ENCODE data around the gene LINC00305.

The LINC00305 gene

GRCh38 chr18:64148988-64149387 is at the start of gene LINC00305:
TSS of gene LINC00305 (minus strand) at chr18:64149088.
- no peak within 1 kb of the TSS for H3K27ac ChIP-seq
- no peaks in the 10 kb centered on the region for H3K9me3 ChIP-seq (ENCODE audit: severe bottlenecking)
- no peak within 1 kb of the TSS for H3K4me3 ChIP-seq (ENCODE audit: low read depth, low read length)
- no peak for DNase-seq
- no peaks in the 10 kb centered on the region for H3K27me3 ChIP-seq (ENCODE audit: insufficient read depth, low read depth, severe bottlenecking)
- no peaks in the 10 kb centered on the region for H3K36me3 ChIP-seq
- no peak for TF ChIP-seq CTCF (IDR thresholded peaks at IDR 0.05; ENCODE audit: low read depth, low read length)

- no peak overlapping the region for H3K27ac ChIP-seq
- no peaks in the 10 kb centered on the region for H3K27me3 ChIP-seq (ENCODE audit: insufficient read depth, low read depth, severe bottlenecking)
- H3K9me3 ChIP-seq (ENCODE audit: severe bottlenecking) = no peaks in the 10 kb centered on the region
- H3K36me3 ChIP-seq = no peaks in the 10 kb centered on the region
- no peak overlapping the region for H3K4me3 ChIP-seq (ENCODE audit: low read depth, low read length)
- TF ChIP-seq CTCF (IDR thresholded peaks at IDR 0.05; ENCODE audit: low read depth, low read length) = no peak
- DNase-seq = no peak
These were observed 42.2 kb upstream of the LINC00305 start for GRCh38 chr18:64191069-64191468.

GRCh38 chr18:64185987-64186386 is 37.1 kb upstream of the LINC00305 start:
- H3K27ac ChIP-seq = no peak overlapping the region
- TF ChIP-seq CTCF (IDR thresholded peaks at IDR 0.05; ENCODE audit: low read depth, low read length) = no peak
- no peak for DNase-seq

GRCh38 chr18:64183665-64184064 is 34.8 kb upstream of the LINC00305 start:
- H3K27ac ChIP-seq = no peak overlapping the region
- H3K36me3 ChIP-seq = no peaks in the 10 kb centered on the region
- no peaks in the 10 kb centered on the region for H3K27me3 ChIP-seq (ENCODE audit: insufficient read depth, low read depth, severe bottlenecking)
- no peak for TF ChIP-seq CTCF (IDR thresholded peaks at IDR 0.05; ENCODE audit: low read depth, low read length)
- H3K4me3 ChIP-seq (ENCODE audit: low read depth, low read length) = no peak overlapping the region
- no peak for DNase-seq
- no peaks in the 10 kb centered on the region for H3K9me3 ChIP-seq (ENCODE audit: severe bottlenecking)

More at GRCh38 chr18:64185987-64186386, 37.1 kb upstream of the LINC00305 start:
- Histone ChIP-seq H3K4me3 (ENCODE audit: low read depth, low read length) (no peak overlapping the region), H3K27me3 (ENCODE audit: insufficient read depth, low read depth, severe bottlenecking) (no peaks in the 10 kb centered on the region), H3K9me3 (ENCODE audit: severe bottlenecking) (no peaks in the 10 kb centered on the region), H3K36me3 (no peaks in the 10 kb centered on the region)

- Histone ChIP-seq H3K27me3 (ENCODE audit: insufficient read depth, low read depth, severe bottlenecking) (no peaks in the 10 kb centered on the region), H3K27ac (no peak overlapping the region; the same call in 1 of the 2 replicates), H3K36me3 (no peaks in the 10 kb centered on the region), H3K4me3 (ENCODE audit: low read depth, low read length) (no peak overlapping the region), H3K9me3 (ENCODE audit: severe bottlenecking) (no peaks in the 10 kb centered on the region)
- no peak for DNase-seq
- no peak for TF ChIP-seq CTCF (IDR thresholded peaks at IDR 0.05; ENCODE audit: low read depth, low read length)
These were observed 31.7 kb upstream of the LINC00305 start for GRCh38 chr18:64180617-64181016.

- Histone ChIP-seq H3K4me3 (ENCODE audit: low read depth, low read length) (no peak overlapping the region), H3K27me3 (ENCODE audit: insufficient read depth, low read depth, severe bottlenecking) (no peaks in the 10 kb centered on the region), H3K36me3 (no peaks in the 10 kb centered on the region), H3K9me3 (ENCODE audit: severe bottlenecking) (no peaks in the 10 kb centered on the region), H3K27ac (peak overlapping the region; percentile 26)
- TF ChIP-seq CTCF (IDR thresholded peaks at IDR 0.05; ENCODE audit: low read depth, low read length) = no peak
- DNase-seq = peak; percentile 43
These were observed 31.3 kb upstream of the LINC00305 start for GRCh38 chr18:64180171-64180570.

All from WERI-Rb-1 (cell line).